DND-41 (cell line): ENCODE measurements around the gene KICS2.

Experiments
- ATAC-seq: fragments of 200-7000 bp; cut with Tn5 transposase; 3 replicates; pipeline ENCODE4 v1.9.1; 2021; ENCODE audit warnings: low read depth; ENCODE audit not compliant: insufficient read depth
- DNase-seq: peaks from one replicate; pipeline ENCODE4 v3.0.0-alpha.2; 2020
- H2AFZ ChIP-seq: 2 replicates; pipeline ENCODE4 v1.6.0; 2012; ENCODE audit warnings: low read depth, low read length
- H3K27ac ChIP-seq: 2 replicates; pipeline ENCODE4 v1.5.1; 2012; ENCODE audit warnings: low read length, inconsistent platforms
- H3K27me3 ChIP-seq: fragments of 200-600 bp; sonication (generic); 2 replicates; pipeline ENCODE4 v1.6.0; 2012; ENCODE audit warnings: low read length, mild to moderate bottlenecking, inconsistent platforms; ENCODE audit not compliant: insufficient read depth, poor library complexity
- H3K36me3 ChIP-seq: 2 replicates; pipeline ENCODE4 v1.5.1; 2012; ENCODE audit warnings: low read length, inconsistent platforms; ENCODE audit not compliant: insufficient read depth
- H3K4me1 ChIP-seq: 2 replicates; pipeline ENCODE4 v1.5.1; 2012; ENCODE audit warnings: mild to moderate bottlenecking, low read length; ENCODE audit not compliant: insufficient read depth
- H3K4me2 ChIP-seq: 2 replicates; pipeline ENCODE4 v1.6.0; 2012; ENCODE audit warnings: mild to moderate bottlenecking, moderate library complexity, low read length, inconsistent platforms; ENCODE audit not compliant: insufficient read depth
- H3K4me3 ChIP-seq, 2 experiments: fragments of 200-600 bp in 1 of 2; shearing (Covaris generic) in 1 of 2; 2 replicates each; pipeline ENCODE4 v1.5.1; 2012 to 2016; ENCODE audit warnings: inconsistent platforms in 2 of 2, low read length in 2 of 2, mild to moderate bottlenecking in 2 of 2, low read depth in 1 of 2, moderate library complexity in 1 of 2
- H3K79me2 ChIP-seq: 2 replicates; pipeline ENCODE4 v1.6.0; 2012; ENCODE audit warnings: low read length, inconsistent platforms; ENCODE audit not compliant: insufficient read depth
- H3K9ac ChIP-seq: 2 replicates; pipeline ENCODE4 v1.6.0; 2012; ENCODE audit warnings: low read depth, mild to moderate bottlenecking, inconsistent platforms, low read length, moderate library complexity
- H3K9me3 ChIP-seq: 2 replicates; pipeline ENCODE4 v1.5.1; 2012; ENCODE audit warnings: low read length, moderate library complexity, mild to moderate bottlenecking, inconsistent platforms; ENCODE audit not compliant: insufficient read depth, severe bottlenecking
- H4K20me1 ChIP-seq: 2 replicates; pipeline ENCODE4 v1.6.0; 2012; ENCODE audit warnings: low read length; ENCODE audit not compliant: insufficient read depth
- EZH2 ChIP-seq: IDR thresholded peaks from 3 replicates; pipeline ENCODE4 v1.6.1; 2012; ENCODE audit warnings: borderline replicate concordance, low read depth, mild to moderate bottlenecking, moderate library complexity, low read length, inconsistent platforms; ENCODE audit not compliant: severe bottlenecking
- TF ChIP-seq, protein P1 (sequence below): IDR thresholded peaks from 2 replicates; pipeline ENCODE4 v1.5.1; 2012; ENCODE audit warnings: borderline replicate concordance, low read length, moderate library complexity, mild to moderate bottlenecking; ENCODE audit not compliant: poor library complexity, severe bottlenecking; ENCODE audit errors: extremely low read depth

Gene KICS2

DNA sequence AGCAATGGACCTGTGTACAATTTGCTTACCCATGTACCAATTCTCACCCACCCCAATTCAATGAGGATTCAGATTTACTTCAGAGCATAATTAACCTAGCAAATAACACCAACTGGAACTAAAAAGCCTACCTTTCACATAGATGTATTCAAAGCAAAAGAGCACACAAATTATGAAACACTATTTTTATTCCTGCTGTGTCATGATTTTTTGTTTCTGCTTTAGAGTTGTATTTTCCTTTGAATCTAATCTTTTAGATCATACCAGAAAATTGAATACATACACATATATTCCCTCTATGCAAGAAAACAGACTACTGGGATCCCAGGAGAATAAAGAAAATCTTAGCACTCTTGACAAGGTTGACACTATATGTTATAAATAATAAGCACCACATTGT, 5.9 kb downstream of the KICS2 start:
- Histone ChIP-seq H3K27ac (no peak overlapping the region), H3K4me3 (no peak overlapping the region), H3K4me2 (no peak overlapping the region), H3K27me3 (no peaks in the 10 kb centered on the region), H3K79me2 (peaks cover 8% of the 10 kb centered on the region; the same call in 1 of the 2 replicates), H2AFZ (no peak overlapping the region), H3K4me1 (peaks cover 23% of the 10 kb centered on the region), H3K9me3 (no peaks in the 10 kb centered on the region), H4K20me1 (no peaks in the 10 kb centered on the region), H3K9ac (no peak overlapping the region), H3K36me3 (peaks cover 22% of the 10 kb centered on the region; the same call in 1 of the 2 replicates)
- DNase-seq (no peak), ATAC-seq (no peak)
- TF ChIP-seq EZH2 = no peak
- TF ChIP-seq, protein P1, sequence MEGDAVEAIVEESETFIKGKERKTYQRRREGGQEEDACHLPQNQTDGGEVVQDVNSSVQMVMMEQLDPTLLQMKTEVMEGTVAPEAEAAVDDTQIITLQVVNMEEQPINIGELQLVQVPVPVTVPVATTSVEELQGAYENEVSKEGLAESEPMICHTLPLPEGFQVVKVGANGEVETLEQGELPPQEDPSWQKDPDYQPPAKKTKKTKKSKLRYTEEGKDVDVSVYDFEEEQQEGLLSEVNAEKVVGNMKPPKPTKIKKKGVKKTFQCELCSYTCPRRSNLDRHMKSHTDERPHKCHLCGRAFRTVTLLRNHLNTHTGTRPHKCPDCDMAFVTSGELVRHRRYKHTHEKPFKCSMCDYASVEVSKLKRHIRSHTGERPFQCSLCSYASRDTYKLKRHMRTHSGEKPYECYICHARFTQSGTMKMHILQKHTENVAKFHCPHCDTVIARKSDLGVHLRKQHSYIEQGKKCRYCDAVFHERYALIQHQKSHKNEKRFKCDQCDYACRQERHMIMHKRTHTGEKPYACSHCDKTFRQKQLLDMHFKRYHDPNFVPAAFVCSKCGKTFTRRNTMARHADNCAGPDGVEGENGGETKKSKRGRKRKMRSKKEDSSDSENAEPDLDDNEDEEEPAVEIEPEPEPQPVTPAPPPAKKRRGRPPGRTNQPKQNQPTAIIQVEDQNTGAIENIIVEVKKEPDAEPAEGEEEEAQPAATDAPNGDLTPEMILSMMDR = no peak

DNA sequence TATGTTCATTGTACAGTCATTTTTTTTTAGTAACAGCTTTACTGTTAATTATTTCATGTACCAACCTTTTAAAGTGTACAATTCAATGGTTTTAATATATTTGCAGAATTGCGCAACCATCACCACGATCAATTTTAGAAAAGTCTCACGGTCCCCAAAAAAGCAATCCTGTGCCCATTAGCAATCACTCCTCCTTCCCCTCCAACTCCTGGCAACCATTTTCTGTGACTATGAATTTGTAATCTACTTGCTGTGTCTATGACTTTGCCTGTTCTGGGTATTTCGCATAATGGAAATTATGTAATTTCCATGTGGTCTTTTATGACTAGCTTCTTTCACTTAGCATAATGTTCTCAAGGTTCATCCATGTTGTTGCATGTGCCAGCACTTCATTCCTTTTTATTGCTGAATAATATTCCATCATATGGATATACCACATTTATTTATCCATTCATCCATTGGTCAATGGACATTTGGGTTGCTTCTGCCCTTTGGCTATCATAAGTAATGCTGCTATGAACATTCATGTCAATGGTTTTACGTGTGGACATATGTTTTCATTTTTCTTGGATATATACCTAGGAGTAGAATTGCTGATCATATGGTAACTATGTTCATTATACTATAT, 9.9 kb downstream of the KICS2 start:
- H3K9me3 ChIP-seq = no peaks in the 10 kb centered on the region
- H3K36me3 ChIP-seq = peaks cover 24% of the 10 kb centered on the region; the same call in 1 of the 2 replicates
- H3K4me2 ChIP-seq = no peak overlapping the region
- H3K4me3 ChIP-seq = no peak overlapping the region
- H3K4me1 ChIP-seq = no peaks in the 10 kb centered on the region
- no peak for ATAC-seq
- no peak overlapping the region for H2AFZ ChIP-seq
- DNase-seq = no peak
- no peaks in the 10 kb centered on the region for H3K27me3 ChIP-seq
- H4K20me1 ChIP-seq = no peaks in the 10 kb centered on the region
- H3K27ac ChIP-seq = no peak overlapping the region
- H3K79me2 ChIP-seq = no peaks in the 10 kb centered on the region
- no peak for TF ChIP-seq EZH2
- TF ChIP-seq, protein P1 = no peak
- H3K9ac ChIP-seq = no peak overlapping the region

DNA sequence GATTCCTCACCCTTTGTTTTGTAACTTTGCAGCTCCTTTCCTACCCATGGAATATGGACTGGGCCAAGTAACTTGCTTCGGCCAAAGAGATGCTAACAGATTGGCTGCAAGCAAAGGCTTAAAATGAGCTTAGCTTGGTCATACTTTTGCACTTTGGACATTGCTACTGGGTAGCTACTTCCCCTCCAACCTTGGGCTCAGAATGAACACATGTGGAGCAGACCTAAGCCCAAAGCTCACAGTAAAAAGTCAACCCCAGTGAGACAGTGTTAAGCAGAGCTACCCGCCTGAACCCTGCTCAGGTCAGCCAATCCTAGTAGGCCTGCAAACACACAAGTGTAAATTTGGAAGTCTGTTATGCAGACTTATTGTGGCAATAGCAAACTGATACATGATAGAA, 14.6 kb downstream of the KICS2 start:
- Histone ChIP-seq H3K9me3 (no peaks in the 10 kb centered on the region), H3K4me2 (no peak overlapping the region), H3K27ac (no peak overlapping the region), H3K9ac (no peak overlapping the region), H4K20me1 (no peaks in the 10 kb centered on the region), H2AFZ (no peak overlapping the region), H3K79me2 (no peaks in the 10 kb centered on the region), H3K4me1 (no peaks in the 10 kb centered on the region), H3K36me3 (peaks cover 22% of the 10 kb centered on the region; the same call in 1 of the 2 replicates), H3K27me3 (no peaks in the 10 kb centered on the region), H3K4me3 (no peak overlapping the region)
- no peak for DNase-seq
- ATAC-seq = no peak
- TF ChIP-seq, protein P1 = no peak
- TF ChIP-seq EZH2 = no peak
